ENCODE data around the gene KCTD18.
A peak's percentile ranks its signal among the peaks of the same experiment; 100 is the strongest.

Gene KCTD18

DNA sequence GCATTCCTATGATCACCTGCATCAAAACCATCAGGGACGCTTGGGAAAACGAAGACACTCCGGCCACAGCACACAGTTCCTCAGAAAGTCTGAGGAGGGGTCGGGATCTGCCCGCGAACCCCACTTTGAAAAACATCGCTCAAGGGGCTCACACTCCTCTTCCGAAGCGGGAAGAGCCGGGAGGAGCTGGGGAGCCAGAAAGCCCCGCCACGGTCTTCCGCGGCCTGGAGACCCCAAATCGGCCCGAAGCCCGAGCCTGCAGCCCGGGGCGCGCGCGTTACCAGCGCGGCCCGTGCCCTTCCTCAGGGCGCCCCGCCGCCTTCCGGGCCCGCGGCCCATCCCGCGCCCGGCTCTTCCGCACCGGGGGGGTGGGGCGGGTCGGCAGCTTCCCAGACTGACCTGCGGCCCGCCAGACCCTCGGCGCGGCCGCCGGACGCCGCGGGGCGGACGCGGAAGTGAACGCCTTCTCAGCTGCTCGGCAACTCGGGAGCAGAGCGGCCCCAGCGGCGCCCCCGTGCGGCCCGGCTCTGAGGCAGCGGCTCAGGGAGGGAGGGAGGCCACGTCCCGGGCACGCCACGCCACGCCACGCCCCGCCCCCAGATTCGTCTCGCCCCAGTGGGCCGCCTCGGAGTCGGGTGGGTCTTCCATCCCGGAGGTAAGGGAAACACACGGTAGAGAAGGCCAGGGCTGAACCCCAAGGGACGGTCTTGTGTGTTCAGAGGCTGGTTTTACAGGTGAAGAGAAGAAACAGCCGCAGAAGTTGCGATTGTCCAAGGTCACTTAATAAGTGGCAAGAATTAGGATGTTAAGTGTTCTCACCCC lies at the start of gene KCTD18:
TSS of gene KCTD18 (minus strand) at position 457 of the 822 bp plus-strand sequence. CDS start 3,052 bp downstream, outside the sequence.
- DNase-seq (ENCODE audit: low spot score): peak; percentile 80

DNA sequence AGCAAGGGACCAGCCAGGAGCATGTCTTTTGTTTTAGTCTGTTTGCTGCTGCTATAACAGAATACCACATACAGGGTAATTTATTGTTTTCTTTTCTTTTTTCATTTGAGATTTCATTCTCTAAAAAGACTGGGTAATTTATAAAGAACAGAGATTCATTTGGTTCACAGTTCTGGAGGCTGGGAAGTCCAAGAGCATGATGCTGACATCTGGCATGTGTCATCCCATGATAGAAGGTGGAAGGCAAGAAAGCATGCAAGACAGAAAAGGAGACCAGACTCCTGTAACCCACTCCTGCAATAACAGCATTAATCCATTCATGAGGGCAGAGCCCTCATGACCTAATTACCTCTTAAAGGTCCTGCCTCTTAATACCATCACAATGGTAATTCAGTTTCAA lies 30.9 kb upstream of the KCTD18 start:
- no peak for DNase-seq (ENCODE audit: low spot score)

DNA sequence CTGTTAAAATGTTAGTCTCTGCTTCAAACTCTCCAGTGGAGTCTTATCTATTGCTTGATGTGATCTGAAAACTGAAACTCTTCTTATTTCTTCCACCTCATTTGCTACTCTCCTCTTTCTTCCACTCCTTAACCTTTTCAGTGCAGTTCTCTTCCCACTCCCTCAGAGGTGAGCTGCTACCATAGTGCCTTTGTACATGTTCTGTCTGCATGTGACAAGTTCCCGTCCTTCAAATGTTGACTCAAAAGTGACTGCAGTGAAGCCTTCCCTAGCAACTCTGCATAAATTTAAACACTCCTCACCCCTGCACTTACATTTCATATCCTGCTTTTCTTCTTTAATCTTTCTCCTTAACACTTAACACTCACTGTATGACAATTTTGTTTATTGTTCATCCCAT lies 28.3 kb upstream of the KCTD18 start:
- DNase-seq (ENCODE audit: low spot score): no peak

DNA sequence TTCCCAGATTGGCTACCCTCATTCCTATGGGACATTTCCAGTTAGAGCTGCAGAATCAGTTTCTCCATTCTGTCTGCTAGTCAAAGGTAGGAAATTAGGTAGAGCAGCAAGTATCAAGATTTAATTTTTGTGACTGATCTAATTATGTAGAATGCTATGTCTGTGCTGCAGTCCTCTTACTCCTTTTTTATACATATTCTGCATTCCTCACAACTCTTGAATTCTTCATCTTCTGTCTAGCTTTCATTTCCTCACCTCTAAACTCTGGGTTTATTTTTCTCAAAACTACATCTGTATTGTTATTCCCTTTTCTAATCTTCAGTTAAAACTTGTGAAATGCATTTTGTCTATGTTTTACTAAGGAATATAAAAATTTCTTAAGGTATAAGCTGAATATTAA lies 24.7 kb upstream of the KCTD18 start:
- no peak for DNase-seq (ENCODE audit: low spot score)

DNA sequence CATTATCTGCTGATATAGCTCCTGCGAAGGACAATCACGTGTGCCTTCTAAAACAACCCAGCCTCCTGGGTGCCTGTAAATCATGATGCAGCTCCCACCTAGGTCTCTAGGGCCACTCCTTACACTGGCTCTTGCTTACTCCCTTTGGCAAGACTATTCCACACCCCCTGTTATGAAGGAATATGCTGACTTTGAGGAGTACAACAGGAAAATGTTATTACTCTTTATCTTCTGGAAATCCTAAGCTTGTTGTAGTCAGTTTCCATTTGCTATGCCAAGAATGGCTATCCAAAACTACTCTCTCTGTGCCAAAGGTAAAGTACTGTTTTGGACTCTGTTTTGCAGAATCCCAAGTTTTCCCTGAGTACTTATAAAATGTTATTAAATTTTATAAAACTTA lies 23.9 kb upstream of the KCTD18 start:
- no peak for DNase-seq (ENCODE audit: low spot score)

DNA sequence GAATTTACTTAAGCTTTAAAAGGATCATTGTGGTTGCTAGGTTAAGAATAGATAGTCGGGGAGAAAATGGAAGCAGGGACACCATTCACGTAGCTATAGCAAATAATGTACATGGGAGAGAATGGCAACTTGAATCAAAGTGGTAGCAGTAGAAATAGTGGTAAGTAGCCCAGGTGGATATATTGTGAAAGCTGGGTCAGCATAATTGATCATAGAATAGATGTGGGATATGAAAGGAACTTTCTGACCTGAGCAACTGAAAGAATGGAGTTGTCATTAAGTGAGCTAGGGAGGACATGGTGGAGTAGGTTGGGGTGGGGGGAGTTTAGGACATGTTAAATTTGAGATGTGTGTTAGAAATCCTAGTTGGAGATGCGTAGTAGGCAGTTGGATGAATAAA lies 18.4 kb upstream of the KCTD18 start:
- DNase-seq (ENCODE audit: low spot score): no peak

DNA sequence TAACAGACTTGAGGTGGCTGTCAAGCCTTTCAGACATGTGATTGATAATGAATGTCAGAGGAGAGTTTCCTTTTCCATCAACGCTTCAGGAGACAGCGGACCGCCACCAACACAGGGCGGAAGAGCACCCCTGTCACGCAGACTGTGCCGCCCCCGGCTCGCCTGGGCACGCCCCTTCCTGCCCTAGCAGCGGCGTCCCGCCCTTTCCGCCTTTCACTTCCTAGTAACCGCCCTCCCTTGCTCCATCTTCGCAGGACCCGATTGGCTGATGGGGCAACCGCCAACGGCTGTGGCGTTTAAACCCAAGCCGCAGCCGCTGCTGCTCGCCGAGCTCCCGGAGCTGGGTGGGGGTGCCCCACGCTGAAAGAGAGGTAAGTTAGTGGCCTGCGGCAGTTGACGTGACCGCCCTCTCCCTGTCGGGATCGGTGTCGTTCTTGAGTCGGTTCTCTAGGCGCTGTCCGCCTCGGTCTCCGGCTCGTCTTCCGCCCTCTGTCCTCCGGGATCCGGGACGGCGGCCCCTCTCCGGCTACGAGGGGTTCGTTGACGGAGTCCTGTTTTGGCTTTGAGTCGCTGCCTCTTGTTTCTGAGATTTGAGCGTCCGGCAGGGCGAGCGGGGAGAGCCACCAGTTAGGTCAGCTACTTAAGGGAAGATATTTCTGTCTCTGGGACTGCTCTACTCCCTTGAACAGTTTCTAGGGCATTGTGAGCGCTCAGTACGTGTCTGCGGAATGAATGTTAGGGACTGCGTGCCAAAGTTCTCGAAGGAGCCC lies 16.2 kb upstream of the KCTD18 start, which contains the start of gene SGO2:
TSS of gene SGO2 (plus strand) at position 326 of the 770 bp plus-strand sequence. CDS start 6,769 bp downstream, outside the sequence.
- peak; percentile 91 for DNase-seq (ENCODE audit: low spot score)

DNA sequence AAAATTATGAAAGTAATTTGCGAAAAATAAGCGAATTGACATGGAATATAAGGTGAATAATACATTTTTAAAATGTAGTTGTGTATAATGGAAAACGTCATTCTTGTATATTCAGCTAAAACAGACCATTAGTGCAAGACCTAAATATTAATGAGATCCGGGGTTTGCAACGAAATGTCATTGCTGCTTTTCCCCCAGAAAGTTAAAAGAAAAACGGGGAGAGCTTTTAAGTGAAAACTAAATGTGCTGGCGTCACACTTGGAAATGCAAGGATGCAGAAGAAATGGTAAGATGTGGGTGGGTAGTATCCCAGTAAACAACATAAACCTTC lies 15.6 kb upstream of the KCTD18 start:
- no peak for DNase-seq (ENCODE audit: low spot score)

DNA sequence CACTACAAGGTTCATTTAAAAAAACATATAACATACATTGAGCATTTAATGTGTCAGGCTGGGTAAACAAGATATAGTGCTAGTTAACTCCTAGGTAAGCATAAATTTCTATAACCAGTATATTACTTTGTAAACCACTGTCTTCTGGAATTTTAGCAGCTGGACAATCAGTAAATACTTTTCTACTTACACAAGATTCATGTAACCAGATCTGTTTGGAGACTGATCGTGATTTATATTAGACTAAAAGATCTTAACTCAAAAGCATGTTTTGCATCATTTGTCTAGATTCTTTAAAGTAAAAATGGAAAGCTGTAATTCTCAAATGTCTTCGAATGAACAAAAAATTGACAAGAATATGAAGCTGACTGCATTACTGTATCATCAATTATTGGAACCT lies 15.2 kb upstream of the KCTD18 start:
- DNase-seq (ENCODE audit: low spot score): no peak

DNA sequence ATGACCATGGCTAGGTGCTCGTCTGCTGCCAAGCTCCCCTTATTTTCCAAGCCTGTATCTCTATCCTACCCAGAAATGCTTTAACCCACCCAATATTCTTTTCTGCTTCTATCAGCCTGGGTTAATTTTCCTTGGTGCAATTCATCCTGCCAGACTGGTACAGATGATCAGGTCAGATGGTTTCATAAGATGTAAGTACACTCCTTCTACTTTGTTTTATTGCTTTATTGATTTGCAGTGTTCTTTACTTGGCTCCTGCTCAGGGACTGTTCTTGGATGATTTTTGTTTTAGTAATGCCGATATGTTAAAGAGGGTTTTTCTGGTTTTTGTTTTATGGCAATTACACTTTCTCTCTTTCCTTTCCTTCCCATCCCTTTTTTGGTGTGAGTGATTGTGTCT lies 13.7 kb upstream of the KCTD18 start:
- no peak for DNase-seq (ENCODE audit: low spot score)

DNA sequence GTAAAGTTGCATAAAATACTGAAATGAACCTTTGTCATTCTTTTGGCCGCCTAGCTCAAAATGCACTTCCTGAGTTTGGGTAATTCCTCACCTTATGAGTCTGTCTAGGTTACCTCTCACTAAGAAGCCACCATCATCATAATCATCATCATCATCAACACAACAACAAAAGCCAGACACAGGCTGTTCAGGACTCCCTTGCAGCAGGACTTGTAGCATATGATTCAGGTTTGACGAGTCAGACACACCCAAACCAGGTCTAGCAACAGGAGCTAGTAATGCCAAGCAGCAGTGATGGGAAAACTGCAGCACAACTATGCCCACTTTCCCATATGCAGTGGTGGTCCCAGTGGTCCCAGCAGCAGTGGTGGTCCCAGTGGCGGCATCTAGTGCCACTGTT lies 13.3 kb upstream of the KCTD18 start:
- DNase-seq (ENCODE audit: low spot score): no peak

DNA sequence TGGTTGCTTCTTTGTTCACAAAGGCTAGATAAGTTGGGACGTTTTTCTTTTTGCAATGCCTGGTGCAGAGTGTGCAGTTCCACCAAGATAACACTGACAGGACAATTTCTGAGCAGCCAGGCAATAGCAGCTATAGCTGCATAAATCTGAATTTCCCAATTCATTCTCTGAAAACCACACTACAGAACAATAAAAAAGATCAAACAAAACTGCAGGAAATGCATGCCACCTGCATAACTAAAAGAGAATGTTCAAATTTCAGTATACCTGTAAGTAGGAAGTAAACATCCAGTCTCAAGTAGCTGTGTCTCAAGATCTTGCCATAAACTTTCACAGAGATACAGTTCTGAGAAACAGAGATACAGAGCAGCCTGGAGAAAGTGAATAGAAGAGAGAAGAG lies 5.3 kb upstream of the KCTD18 start:
- DNase-seq (ENCODE audit: low spot score): no peak

DNA sequence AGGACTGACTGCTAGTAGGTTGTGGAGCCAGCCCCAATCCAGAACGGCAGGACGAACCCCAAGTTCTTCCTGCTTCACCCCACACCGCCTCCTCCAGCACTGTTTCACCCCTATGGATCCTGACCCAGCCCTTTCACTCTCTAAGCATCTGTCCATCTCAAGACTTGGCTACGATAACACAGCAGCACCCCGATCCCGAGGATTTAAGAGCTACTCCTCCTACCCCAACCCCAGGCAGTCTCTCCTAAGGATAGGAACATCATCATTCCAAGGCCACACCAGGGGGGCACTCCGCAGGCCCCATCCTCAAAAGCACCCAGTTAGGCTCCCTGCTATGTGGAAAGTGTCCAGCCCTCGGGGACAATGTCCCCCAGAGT lies 645 bp downstream of the KCTD18 start:
- DNase-seq (ENCODE audit: low spot score): no peak

DNA sequence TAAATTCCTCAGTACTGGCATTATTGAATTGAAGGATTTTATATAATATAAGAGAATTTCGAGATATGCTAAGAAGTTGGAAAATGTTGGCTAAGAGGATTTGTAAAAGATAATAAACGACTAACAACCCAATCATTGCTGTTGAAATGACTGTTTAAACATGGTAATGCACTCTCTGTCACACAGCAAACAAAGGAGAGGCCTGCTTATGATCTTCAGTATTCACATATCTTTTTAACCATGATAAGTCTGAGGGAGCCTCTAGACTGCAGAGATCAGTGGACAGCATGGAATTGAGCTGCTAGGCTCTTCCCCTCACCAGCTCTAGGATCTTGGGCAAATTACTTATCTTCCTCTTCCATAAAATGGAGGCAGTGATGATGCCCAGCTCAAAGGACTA lies 2.7 kb downstream of the KCTD18 start:
- DNase-seq (ENCODE audit: low spot score): no peak

DNA sequence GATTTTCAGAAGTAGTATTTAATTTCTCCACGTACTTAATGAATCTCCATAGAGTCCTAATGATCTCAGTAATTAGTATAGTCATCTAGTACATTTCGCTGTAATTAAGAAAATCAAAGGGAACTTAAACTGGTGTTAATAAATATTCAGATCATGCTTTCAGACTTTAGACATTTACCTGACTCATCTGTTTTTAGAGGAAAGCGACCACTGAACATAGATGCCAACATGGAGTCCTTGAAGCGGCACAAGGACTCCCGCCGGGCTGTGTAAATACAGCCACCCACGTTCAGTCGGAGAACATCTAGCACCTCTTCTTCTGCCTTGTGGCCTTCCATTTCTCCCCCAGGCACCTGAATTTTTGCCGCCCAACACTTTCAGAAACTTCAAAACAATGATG lies 3.2 kb downstream of the KCTD18 start:
- no peak for DNase-seq (ENCODE audit: low spot score)

DNA sequence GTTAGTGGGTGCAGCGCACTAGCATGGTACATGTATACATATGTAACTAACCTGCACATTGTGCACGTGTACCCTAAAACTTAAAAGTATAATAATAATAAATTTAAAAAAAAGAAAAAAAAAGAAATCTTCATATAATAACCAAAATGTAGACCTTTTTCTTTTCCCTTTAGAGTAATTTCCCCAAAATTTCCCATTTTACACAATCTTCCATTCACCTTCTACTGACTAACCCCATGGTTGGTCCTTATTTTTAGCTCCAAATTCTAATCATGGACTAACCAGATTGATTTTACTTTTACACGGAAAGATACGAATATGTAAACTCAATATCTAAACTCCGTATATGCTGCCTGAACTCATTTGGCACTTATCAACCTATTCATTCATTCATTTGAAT lies 7.7 kb downstream of the KCTD18 start:
- no peak for DNase-seq (ENCODE audit: low spot score)

DNA sequence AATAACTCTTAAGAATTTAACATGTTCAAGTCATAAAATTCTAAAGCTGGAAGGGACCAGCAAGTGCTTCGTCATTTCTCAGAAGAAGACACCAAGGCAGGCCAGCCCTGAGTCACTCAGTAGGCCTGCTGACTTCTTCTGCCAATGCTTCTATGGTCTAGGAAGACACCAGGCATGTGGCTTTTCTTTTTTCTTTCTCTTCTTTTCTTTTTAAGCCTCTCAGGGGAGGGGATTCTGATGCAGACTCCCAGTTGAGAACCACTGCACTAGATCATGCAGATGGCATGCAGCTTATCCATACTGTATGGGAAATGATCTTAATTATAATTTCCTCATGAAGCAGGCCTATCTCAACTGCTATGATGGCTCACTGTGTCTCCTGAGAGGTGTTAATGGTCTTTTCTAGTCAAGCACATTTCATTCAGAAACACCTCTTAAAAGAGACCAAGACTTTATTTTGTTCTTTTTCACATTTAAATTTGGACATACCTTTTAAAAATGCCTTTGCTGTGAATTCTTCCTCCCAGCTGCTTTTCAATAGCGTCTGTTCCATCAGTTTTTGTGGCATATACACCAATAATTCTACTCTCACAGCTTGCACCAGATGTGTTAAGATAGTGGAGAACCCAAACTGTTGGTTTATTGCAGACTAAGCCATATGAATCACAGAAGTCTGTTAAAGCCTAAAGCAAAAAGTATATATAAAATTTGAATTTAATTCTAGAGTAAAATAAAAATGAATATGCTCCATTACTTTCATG lies 11.3 kb downstream of the KCTD18 start:
- no peak for DNase-seq (ENCODE audit: low spot score)

DNA sequence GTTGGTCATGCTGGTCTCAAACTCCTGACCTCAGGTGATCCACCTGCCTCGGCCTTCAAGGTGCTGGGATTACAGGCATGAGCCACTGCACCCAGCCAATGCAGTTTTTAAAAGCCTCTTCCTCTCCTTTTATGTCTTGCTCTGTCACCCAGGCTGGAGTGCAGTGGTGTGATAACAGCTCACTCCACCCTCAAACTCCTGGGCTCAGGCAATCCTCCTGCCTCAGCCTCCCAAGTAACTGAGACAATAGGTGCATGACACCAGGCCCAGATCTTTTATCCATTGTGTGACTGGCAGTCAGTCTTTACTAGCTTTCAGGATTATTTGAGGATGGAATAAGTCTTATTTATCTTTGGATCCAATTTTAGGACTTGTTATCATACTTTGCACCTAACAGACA lies 13.2 kb downstream of the KCTD18 start:
- DNase-seq (ENCODE audit: low spot score): peak; percentile 27

DNA sequence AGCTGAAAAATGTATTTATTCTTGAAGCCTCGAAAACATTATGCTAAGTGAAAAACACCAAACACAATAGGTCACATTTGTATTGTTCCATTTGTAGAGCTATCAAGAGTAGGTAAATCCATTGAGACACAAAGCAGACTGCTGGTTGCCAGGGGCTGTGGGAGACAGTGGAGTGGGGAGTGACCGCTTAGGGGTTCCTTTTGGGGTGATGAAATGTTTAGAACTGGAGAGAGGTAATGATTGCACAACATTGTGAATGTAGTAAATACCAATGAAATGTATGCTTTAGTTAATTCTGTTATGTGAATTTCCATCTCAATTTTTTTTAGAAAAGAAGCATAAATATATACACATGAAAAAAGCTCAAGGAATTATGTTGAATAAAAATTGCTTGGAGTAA lies 15.8 kb downstream of the KCTD18 start:
- no peak for DNase-seq (ENCODE audit: low spot score)

DNA sequence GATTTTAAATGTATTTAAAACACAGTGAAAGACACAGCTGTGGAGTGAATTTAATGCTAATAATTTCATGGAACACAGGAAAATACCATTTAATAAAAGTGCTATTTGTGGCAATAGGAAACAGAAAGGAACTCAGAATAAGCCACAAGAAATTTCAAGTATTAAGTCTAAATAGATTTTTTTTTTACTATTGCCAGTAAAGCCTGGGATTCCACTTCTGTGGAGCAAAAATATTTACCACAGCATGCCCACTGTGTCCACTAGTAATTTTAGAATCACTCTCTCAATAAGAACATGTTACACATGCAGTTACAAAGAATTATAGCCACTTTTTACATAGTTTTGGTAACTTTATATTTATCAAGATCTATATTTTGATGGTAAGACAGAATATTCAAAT lies 17.2 kb downstream of the KCTD18 start:
- no peak for DNase-seq (ENCODE audit: low spot score)

DNA sequence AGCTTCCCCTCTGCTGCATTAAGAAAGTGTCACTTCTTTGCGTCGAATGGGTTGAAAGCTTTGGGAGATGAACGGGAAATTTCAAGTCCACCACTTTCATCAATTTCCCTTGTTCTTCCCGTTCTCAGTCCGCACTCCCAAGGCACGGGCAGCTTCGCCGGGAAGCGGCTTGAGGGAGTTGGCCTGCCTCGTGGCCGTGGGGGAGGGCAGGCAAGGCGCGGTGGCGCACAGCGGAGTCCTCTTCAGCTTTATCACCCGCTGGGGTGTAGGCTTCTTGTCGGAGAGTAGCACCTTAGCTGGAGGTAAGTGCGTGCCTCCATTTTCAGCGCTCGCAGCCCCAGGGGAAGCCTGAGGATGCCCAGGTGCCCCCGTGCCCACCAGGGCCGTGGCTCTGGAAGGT lies 19.9 kb downstream of the KCTD18 start:
- DNase-seq (ENCODE audit: low spot score): no peak

DNA sequence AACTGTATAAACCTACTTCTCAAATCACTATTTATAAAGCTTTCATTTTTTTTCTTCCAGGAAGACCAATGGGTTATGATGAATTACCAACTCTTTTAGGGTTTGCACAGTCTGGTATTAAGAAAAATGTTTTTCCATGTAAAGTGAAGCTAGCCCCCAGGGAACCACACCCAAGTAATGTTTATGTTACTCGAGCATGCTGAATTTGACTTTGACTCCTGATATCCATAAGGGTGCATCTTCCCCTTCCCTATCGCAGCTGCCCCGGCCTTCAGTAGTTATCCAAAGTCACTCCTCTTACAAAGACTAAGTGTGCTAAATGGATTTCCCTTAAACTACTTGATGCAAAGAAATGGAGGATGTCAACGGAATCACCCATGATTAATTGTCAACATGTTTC lies 21.7 kb downstream of the KCTD18 start:
- DNase-seq (ENCODE audit: low spot score): no peak

DNA sequence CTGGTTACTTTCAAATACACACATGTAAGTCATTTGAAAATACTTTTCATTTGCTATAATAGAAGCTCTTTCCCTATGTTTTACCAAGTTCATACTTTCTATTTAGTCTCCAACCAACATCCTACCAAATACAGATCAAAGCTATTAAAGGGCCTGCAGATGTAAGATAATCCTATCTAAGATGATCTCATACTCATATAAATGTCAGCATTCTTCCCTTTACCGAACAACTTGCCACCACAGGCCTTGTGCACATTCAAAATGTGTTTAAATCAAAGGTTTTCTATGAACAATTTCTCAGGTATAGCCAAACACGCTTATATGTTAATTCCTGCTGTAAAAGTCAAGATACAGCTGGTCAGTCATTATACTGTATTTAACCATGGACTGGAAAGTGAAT lies 23.3 kb downstream of the KCTD18 start:
- no peak for DNase-seq (ENCODE audit: low spot score)
